OCI-LY7 (cell line): ENCODE results near the gene INPP4A. TPM values are rescaled to one million over a fixed set of nuclear protein-coding genes. Genes with fewer than 3 reads are reported as not detected.

Experiments
- BruUV-seq: library from RNA; stranded (reverse); fragments of 400-500 nt; replicated peaks from 2 replicates; lab custom pipeline; 2021; lab: Mats Ljungman, UMichigan
- CTCF ChIA-PET: fragments of 300-600 bp; sonication (Branson Sonifier 250); formaldehyde crosslinking; loops from one replicate; lab custom pipeline; 2022; ENCODE audit warnings: antibody characterized with exemption; ENCODE audit not compliant: unreplicated experiment; lab: Charles Lee
- POLR2A ChIA-PET: fragments of 300-600 bp; sonication (Branson Sonifier 250); formaldehyde crosslinking; loops from one replicate; lab custom pipeline; 2022; ENCODE audit warnings: antibody characterized with exemption; lab: Charles Lee
- DNase-seq: peaks from one replicate; pipeline ENCODE4 v3.0.0-alpha.2; 2015; ENCODE audit warnings: low spot score
- H2AFZ ChIP-seq: fragments of 200-600 bp; sonication (generic), shearing (Covaris generic); 2 replicates; pipeline ENCODE4 v1.6.1; 2014; ENCODE audit warnings: mild to moderate bottlenecking, antibody characterized with exemption, low read length, moderate library complexity
- H3K27ac ChIP-seq: fragments of 200-600 bp; sonication (generic); 2 replicates; pipeline ENCODE4 v1.5.1; 2014; ENCODE audit warnings: mixed run types, low read depth, mild to moderate bottlenecking, moderate library complexity, low read length, inconsistent platforms; ENCODE audit not compliant: poor library complexity, severe bottlenecking
- H3K36me3 ChIP-seq: fragments of 200-600 bp; sonication (generic); 2 replicates; pipeline ENCODE4 v1.6.1; 2014; ENCODE audit warnings: mild to moderate bottlenecking, antibody characterized with exemption, low read length, moderate library complexity, mixed read lengths; ENCODE audit not compliant: insufficient read depth
- H3K4me1 ChIP-seq: fragments of 200-600 bp; sonication (generic); 2 replicates; pipeline ENCODE4 v1.5.1; 2014; ENCODE audit warnings: mild to moderate bottlenecking, low read length; ENCODE audit not compliant: insufficient read depth, poor library complexity, severe bottlenecking
- H3K4me2 ChIP-seq: fragments of 200-600 bp; sonication (generic); 2 replicates; pipeline ENCODE4 v1.6.1; 2014; ENCODE audit warnings: mild to moderate bottlenecking, low read length
- H3K4me3 ChIP-seq: fragments of 200-600 bp; sonication (generic); 2 replicates; pipeline ENCODE4 v1.5.1; 2014; ENCODE audit warnings: mild to moderate bottlenecking, low read depth, low read length; ENCODE audit not compliant: poor library complexity, severe bottlenecking
- H3K79me2 ChIP-seq: fragments of 200-600 bp; sonication (generic); 2 replicates; pipeline ENCODE4 v1.6.1; 2016; ENCODE audit warnings: low read depth, mild to moderate bottlenecking, low read length, moderate library complexity, mixed read lengths; ENCODE audit not compliant: insufficient read depth
- H3K9me2 ChIP-seq: fragments of 200-600 bp; sonication (generic); 2 replicates; pipeline ENCODE4 v1.6.1; 2016; ENCODE audit warnings: mild to moderate bottlenecking, low read length, mixed read lengths; ENCODE audit not compliant: insufficient read depth
- H3K9me3 ChIP-seq: fragments of 200-600 bp; sonication (generic); 2 replicates; pipeline ENCODE4 v1.6.1; 2014; ENCODE audit warnings: mild to moderate bottlenecking, mixed run types, low read length, mixed read lengths
- H4K20me1 ChIP-seq: fragments of 200-600 bp; sonication (generic); 2 replicates; pipeline ENCODE4 v1.6.1; 2014; ENCODE audit warnings: mild to moderate bottlenecking, antibody characterized with exemption, low read length, moderate library complexity, mixed read lengths; ENCODE audit not compliant: insufficient read depth
- CTCF ChIP-seq: fragments of 200-600 bp; sonication (generic); conservative IDR thresholded peaks from 2 replicates; pipeline ENCODE4 v1.5.1; 2014; ENCODE audit warnings: mild to moderate bottlenecking, antibody characterized with exemption, low read length, moderate library complexity, mixed read lengths
- EZH2phosphoT487 ChIP-seq: fragments of 200-600 bp; sonication (generic); IDR thresholded peaks from 2 replicates; pipeline ENCODE4 v1.6.1; 2018; ENCODE audit warnings: low read depth, borderline replicate concordance, mild to moderate bottlenecking, mixed run types, antibody characterized with exemption, low read length, moderate library complexity, mixed read lengths
- intact Hi-C: fragments of 100-400 bp; cut with micrococcal nuclease; formaldehyde crosslinking; loops from one replicate; pipeline ENCODE4 v1.10.0; 2022; ENCODE audit not compliant: unreplicated experiment
- total RNA-seq, 2 experiments: library from RNA; depleted of rRNA in 1 of 2; stranded (reverse); fragments of >200 nt in 1 of 2; shearing (Covaris generic) in 1 of 2; gene quantifications; 2 replicates each; pipeline ENCODE4 v1.2.3, GENCODE V29; 2014 to 2022

Gene INPP4A
- total RNA-seq, 2 experiments from 2014 or later, result 28.5 to 28.6 TPM

GRCh38 chr2:98608962-98609604, 164.4 kb downstream of the INPP4A start:
- Histone ChIP-seq H3K4me3 (peak overlapping the region; percentile 88), H3K4me1 (peaks cover 31% of the 10 kb centered on the region), H2AFZ (peak overlapping the region; percentile 78; the same call in 1 of the 2 replicates), H3K36me3 (peaks cover 33% of the 10 kb centered on the region), H3K9me2 (no peaks in the 10 kb centered on the region), H3K9me3 (no peaks in the 10 kb centered on the region), H3K79me2 (peaks cover 23% of the 10 kb centered on the region; the same call in 1 of the 2 replicates), H3K4me2 (peak overlapping the region; percentile 87), H3K27ac (peak overlapping the region; percentile 68), H4K20me1 (no peaks in the 10 kb centered on the region)
- POLR2A ChIA-PET, result interaction anchor here (0.6 to 1.1 kb wide), 3 partner anchors 9 to 1529 kb away, joined by 3 to 4 read pairs (median 3); no protein-coding TSS in a partner anchor
- CTCF ChIA-PET, result interaction anchor here (0.5 kb wide), 1 partner anchor 153 kb away, joined by 5 read pairs; no protein-coding TSS in a partner anchor
- intact Hi-C loops, result loop anchor here (10.0 kb wide), 1 partner anchor 164 kb away; the partner anchor contains the start of gene INPP4A
- no peak for TF ChIP-seq CTCF
- no peak for TF ChIP-seq EZH2phosphoT487
- DNase-seq, result peak; percentile 24
- BruUV-seq, result TSS peak; percentile 55

- Histone ChIP-seq H3K36me3 (peaks cover 70% of the 10 kb centered on the region), H3K27ac (no peak overlapping the region), H3K9me2 (no peaks in the 10 kb centered on the region), H2AFZ (no peak overlapping the region), H3K79me2 (0 out of 2 replicates have a peak, but pooled peaks cover 8% of the 10 kb centered on the region), H3K4me3 (no peak overlapping the region), H3K4me1 (peaks cover 19% of the 10 kb centered on the region), H3K9me3 (no peaks in the 10 kb centered on the region), H3K4me2 (no peak overlapping the region), H4K20me1 (no peaks in the 10 kb centered on the region)
- POLR2A ChIA-PET, result interaction anchor here (0.6 kb wide), 1 partner anchor 454 kb away, joined by 3 read pairs; no protein-coding TSS in a partner anchor
- BruUV-seq, result no TSS peak
- intact Hi-C loops, result no loop called here
- DNase-seq, result no peak
- CTCF ChIA-PET, result no interaction called here
- TF ChIP-seq EZH2phosphoT487 (no peak), CTCF (no peak)
Observed at GRCh38 chr2:98614024-98614739, 169.5 kb downstream of the INPP4A start.
